Ishikawa (cell line): Measurements from ENCODE around the gene ZNF292.

ENCODE experiments used
- CEBPB ChIP-seq: IDR thresholded peaks from 2 replicates; pipeline ENCODE4 v1.6.1; 2012
- CREB1 ChIP-seq: IDR thresholded peaks from 2 replicates; pipeline ENCODE4 v1.6.1; 2012; ENCODE audit warnings: low read depth
- EGR1 ChIP-seq: IDR thresholded peaks from 2 replicates; pipeline ENCODE4 v1.6.1; 2012
- EP300 ChIP-seq: IDR thresholded peaks from 2 replicates; pipeline ENCODE4 v1.6.1; 2012; ENCODE audit warnings: borderline replicate concordance
- FOXM1 ChIP-seq: IDR thresholded peaks from 2 replicates; pipeline ENCODE4 v1.6.1; 2012; ENCODE audit warnings: low read depth, borderline replicate concordance
- NFIC ChIP-seq: IDR thresholded peaks from 2 replicates; pipeline ENCODE4 v1.6.1; 2012
- RAD21 ChIP-seq: IDR thresholded peaks from 2 replicates; pipeline ENCODE4 v1.6.1; 2012; ENCODE audit warnings: low read depth
- TAF1 ChIP-seq: IDR thresholded peaks from 2 replicates; pipeline ENCODE4 v1.6.1; 2012; ENCODE audit warnings: low read depth, mild to moderate bottlenecking
- TCF12 ChIP-seq: IDR thresholded peaks from 2 replicates; pipeline ENCODE4 v1.6.1; 2012; ENCODE audit warnings: low read depth
- TEAD4 ChIP-seq: IDR thresholded peaks from 2 replicates; pipeline ENCODE4 v1.6.1; 2012
- YY1 ChIP-seq: IDR thresholded peaks from 2 replicates; pipeline ENCODE4 v1.6.1; 2012; ENCODE audit warnings: low read depth
- ZBTB7A ChIP-seq: IDR thresholded peaks from 2 replicates; pipeline ENCODE4 v1.6.1; 2012; ENCODE audit warnings: low read depth
- TF ChIP-seq, protein P1 (sequence below): IDR thresholded peaks from 2 replicates; pipeline ENCODE4 v1.6.1; 2012
- TF ChIP-seq, protein P2 (sequence below): IDR thresholded peaks from 2 replicates; pipeline ENCODE4 v1.6.1; 2012; ENCODE audit warnings: low read depth, mild to moderate bottlenecking
- TF ChIP-seq, protein P3 (sequence below): IDR thresholded peaks from 2 replicates; pipeline ENCODE4 v1.6.1; 2012

ZNF292 gene

DNA sequence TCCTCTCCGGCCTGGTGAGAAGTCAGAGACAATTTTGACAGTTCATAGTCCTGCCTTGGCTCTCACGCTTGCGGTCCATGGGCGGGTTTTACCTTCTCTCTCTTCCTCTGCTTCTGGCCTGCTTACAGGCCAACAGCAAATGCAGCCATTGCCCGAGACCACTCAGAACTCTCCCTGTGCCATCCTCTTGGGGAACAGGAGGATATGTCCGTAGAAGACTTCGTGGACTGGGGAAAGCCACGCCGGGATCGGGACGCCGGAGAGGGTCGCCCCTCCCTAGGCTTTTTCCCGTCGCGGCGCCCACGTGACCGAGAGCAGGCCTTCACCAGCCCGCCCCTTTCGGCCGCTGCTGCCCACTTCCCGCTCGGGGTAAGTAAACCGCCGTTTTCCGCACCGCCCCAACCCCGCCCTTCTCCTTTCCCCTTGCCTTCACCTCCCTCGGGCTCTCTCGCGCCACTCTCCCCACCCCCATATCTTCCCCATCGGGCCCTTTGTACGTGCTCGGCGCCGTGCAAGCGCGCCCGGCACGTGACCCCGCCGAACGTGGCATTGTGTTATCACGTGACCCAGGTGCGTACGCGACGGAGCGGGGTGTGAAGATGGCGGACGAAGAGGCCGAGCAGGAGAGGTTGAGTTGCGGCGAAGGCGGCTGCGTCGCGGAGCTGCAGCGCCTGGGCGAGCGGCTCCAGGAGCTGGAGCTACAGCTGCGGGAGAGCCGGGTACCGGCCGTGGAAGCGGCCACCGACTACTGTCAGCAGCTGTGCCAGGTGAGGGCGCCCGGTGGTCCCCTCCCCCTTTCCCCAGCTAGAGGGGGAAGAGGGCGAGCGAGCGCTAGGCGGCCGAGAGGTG is at the start of gene ZNF292:
ZNF292 (plus strand) TSS at position 573 of the 849 bp plus-strand sequence; CDS start at position 600, 27 bp downstream.
- TF ChIP-seq TAF1 (peak; percentile 88), TEAD4 (peak; percentile 30), ZBTB7A (peak; percentile 26; the same call in 1 of the 2 replicates), RAD21 (no peak), CEBPB (no peak), YY1 (peak; percentile 96), NFIC (no peak), TCF12 (peak; percentile 65), CREB1 (0 out of 2 replicates have a peak, but pooled peaks have one; percentile 37), EP300 (peak; percentile 53; the same call in 1 of the 2 replicates), EGR1 (peak; percentile 51; the same call in 1 of the 2 replicates), FOXM1 (peak; percentile 18; the same call in 1 of the 2 replicates)
- TF ChIP-seq, protein P1, sequence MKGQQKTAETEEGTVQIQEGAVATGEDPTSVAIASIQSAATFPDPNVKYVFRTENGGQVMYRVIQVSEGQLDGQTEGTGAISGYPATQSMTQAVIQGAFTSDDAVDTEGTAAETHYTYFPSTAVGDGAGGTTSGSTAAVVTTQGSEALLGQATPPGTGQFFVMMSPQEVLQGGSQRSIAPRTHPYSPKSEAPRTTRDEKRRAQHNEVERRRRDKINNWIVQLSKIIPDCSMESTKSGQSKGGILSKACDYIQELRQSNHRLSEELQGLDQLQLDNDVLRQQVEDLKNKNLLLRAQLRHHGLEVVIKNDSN = peak; percentile 96
- TF ChIP-seq, protein P2, sequence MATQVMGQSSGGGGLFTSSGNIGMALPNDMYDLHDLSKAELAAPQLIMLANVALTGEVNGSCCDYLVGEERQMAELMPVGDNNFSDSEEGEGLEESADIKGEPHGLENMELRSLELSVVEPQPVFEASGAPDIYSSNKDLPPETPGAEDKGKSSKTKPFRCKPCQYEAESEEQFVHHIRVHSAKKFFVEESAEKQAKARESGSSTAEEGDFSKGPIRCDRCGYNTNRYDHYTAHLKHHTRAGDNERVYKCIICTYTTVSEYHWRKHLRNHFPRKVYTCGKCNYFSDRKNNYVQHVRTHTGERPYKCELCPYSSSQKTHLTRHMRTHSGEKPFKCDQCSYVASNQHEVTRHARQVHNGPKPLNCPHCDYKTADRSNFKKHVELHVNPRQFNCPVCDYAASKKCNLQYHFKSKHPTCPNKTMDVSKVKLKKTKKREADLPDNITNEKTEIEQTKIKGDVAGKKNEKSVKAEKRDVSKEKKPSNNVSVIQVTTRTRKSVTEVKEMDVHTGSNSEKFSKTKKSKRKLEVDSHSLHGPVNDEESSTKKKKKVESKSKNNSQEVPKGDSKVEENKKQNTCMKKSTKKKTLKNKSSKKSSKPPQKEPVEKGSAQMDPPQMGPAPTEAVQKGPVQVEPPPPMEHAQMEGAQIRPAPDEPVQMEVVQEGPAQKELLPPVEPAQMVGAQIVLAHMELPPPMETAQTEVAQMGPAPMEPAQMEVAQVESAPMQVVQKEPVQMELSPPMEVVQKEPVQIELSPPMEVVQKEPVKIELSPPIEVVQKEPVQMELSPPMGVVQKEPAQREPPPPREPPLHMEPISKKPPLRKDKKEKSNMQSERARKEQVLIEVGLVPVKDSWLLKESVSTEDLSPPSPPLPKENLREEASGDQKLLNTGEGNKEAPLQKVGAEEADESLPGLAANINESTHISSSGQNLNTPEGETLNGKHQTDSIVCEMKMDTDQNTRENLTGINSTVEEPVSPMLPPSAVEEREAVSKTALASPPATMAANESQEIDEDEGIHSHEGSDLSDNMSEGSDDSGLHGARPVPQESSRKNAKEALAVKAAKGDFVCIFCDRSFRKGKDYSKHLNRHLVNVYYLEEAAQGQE = no peak
- TF ChIP-seq, protein P3, sequence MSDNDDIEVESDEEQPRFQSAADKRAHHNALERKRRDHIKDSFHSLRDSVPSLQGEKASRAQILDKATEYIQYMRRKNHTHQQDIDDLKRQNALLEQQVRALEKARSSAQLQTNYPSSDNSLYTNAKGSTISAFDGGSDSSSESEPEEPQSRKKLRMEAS = peak; percentile 99

DNA sequence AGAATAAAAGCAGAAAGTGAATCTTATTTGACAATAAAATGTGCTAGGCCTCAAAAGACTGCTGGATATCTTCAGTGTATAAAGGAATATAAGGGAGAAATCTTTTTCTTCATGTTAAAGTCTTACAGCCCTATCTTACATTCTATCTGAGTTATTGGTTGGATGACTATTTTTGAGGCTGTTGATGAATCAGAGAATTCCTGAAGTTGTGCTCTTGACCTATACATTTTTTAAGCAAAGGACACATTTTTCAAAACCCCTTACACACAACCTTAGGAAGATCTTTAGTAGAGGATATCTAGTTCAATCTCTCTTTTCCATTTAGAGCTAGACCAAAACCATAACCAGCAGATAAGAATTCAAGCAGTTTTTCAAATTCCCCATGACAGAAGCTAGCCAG is 49.5 kb upstream of the ZNF292 start:
- no peak for TF ChIP-seq EGR1
- TF ChIP-seq FOXM1 = no peak
- TF ChIP-seq TAF1 = no peak
- no peak for TF ChIP-seq RAD21

DNA sequence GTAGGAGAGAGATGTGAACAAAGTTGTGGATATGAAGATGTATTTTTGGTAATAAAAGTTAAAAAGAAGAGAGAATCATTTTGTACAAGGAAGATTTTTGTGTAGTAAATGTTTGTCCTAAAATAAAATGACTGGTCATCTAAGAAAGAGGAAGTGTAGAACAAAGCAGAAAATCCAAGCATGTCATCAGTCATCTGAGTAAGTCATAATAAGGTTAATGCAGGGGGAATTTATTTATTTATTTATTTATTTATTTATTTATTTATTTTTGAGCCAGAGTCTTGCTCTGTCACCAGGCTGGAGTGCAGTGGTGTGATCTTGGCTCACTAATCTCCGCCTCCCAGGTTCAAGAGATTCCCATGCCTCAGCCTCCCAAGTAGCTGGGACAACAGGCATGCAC is 44.7 kb upstream of the ZNF292 start:
- TF ChIP-seq FOXM1 = no peak
- TF ChIP-seq, protein P3 = no peak
- no peak for TF ChIP-seq TAF1
- TF ChIP-seq EP300 = no peak

DNA sequence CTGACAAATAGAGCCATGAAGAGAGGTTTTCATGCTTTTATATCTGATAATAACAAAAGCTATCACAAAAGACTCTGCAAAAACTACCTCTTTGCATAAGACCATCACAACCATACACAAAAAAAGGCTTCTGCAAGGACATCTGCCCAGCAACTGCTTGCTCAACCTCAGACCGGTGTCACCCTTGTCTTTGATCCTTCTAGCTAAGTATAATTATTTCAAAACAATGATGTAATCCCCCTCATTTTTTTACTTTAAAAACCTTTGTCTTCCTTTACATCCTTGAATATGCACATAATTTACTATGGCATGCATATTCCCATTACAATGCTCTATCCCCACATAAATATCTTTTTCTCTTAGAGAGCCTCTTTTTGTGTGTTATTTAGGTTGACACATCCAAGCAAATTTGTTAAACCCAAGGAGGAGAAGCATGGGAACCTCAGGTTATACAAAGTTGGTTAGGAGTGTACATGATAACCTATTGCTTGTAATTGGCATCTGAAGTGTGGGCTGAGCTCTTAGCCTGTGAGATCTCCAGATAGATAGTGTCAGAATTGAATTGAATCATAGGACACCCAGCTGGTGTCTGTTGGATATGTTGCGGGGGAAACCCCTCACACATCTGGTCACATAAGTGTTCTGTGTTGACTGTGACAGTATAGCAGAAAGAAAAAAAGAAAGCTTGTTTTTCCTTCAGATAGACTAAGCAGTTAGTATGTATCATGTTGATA is 39.8 kb upstream of the ZNF292 start:
- no peak for TF ChIP-seq CEBPB
- no peak for TF ChIP-seq RAD21
- no peak for TF ChIP-seq CREB1
- no peak for TF ChIP-seq FOXM1
- TF ChIP-seq, protein P3 = no peak
- no peak for TF ChIP-seq TAF1
- TF ChIP-seq ZBTB7A = no peak

DNA sequence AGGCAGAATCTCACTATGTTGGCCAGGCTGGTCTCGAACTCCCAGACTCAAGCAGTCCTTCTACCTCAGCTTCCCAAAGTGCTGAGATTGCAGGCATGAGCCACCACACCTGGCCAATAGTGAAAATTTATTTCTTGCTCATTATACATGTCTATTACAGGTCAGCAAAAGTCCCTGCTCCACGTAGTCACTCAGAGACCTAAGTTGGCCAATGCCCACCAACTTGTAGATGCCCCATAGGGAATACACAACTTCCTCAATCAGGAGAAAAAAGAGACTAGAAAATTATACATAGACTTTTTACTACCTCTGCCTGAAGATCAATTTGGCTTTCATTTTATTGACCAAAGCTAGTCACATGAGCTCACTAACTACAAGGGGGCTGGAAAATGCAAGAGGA is 38.4 kb upstream of the ZNF292 start:
- TF ChIP-seq, protein P3 = no peak
- TF ChIP-seq EP300 (no peak), TEAD4 (no peak), ZBTB7A (no peak), CEBPB (no peak), FOXM1 (no peak), CREB1 (no peak), YY1 (no peak), RAD21 (no peak), TCF12 (no peak), NFIC (no peak)
- TF ChIP-seq, protein P1 = no peak
- TF ChIP-seq, protein P2 = no peak
